ENCODE results near the gene MSI2.

- TF ChIP-seq CTCF (IDR thresholded peaks at IDR 0.05; ENCODE audit: low read length) = no peak
- TF ChIP-seq EZH2 (IDR thresholded peaks at IDR 0.05; ENCODE audit: borderline replicate concordance, low read length) = no peak
Observed at GRCh38 chr17:57557416-57557815, 301.1 kb downstream of the MSI2 start.
